Measurements from ENCODE around the gene SERPINE1.
"Not testable (repeated sequence)": the region's sequence is repeated elsewhere in the genome, so short reads cannot be mapped to it uniquely, and the experiment has no call there.

SERPINE1 gene

GRCh38 chr7:101126651-101127459, at the start of gene SERPINE1:
Gene SERPINE1, plus strand, starts transcription at chr7:101127104. Its CDS starts 1,290 bp downstream, at chr7:101128394.
- no peak for DNase-seq (ENCODE audit: low spot score)

DNA sequence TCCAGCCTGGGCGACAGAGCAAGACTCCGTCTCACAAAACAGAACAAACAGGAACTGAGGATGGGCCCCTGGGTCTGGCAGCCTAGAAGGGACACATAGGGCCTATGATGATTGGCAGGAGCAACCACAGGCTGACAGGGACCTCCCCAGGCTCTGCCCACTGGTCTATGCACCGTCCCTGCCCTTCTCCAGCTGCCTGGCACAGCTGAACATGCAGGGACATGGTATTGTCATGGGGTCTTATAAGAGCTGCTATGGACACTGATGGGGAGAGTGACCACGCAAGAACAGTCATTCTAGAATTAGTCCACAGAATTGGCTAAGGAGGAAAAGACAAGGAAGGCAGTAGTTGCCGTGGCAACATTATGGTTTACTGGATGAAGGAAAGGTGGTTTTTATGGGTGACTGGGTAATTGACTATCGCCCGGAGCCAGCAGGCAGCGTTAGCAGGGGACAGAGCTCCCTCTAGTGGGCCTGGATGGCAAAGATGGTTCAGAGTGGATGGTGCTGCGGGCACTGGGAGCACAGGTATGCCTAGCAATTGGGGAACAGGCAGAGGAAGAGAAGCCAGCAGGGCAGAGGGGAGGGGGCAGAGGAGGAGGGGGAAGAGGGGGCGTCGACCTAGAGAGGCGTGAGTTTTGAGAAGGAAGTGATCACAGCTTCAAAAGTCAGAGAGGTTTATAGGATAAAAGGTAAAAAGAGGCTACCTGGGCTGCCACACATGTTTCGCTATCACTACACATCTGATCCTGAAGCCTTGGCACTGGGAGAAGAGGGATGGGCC, 49.4 kb upstream of the SERPINE1 start:
- DNase-seq (ENCODE audit: low spot score), result peak; percentile 47

GRCh38 chr7:101081432-101081831, 45.5 kb upstream of the SERPINE1 start:
- DNase-seq (ENCODE audit: low spot score), result no peak

- no peak for DNase-seq (ENCODE audit: low spot score)
Observed at GRCh38 chr7:101084865-101085161, 42.1 kb upstream of the SERPINE1 start.

GRCh38 chr7:101085162-101085964, 41.5 kb upstream of the SERPINE1 start, which contains the start of gene TRIM56:
Gene TRIM56, plus strand, starts transcription at chr7:101085481. Its CDS starts 1,832 bp downstream, at chr7:101087313.
- peak; percentile 60 for DNase-seq (ENCODE audit: low spot score)

DNA sequence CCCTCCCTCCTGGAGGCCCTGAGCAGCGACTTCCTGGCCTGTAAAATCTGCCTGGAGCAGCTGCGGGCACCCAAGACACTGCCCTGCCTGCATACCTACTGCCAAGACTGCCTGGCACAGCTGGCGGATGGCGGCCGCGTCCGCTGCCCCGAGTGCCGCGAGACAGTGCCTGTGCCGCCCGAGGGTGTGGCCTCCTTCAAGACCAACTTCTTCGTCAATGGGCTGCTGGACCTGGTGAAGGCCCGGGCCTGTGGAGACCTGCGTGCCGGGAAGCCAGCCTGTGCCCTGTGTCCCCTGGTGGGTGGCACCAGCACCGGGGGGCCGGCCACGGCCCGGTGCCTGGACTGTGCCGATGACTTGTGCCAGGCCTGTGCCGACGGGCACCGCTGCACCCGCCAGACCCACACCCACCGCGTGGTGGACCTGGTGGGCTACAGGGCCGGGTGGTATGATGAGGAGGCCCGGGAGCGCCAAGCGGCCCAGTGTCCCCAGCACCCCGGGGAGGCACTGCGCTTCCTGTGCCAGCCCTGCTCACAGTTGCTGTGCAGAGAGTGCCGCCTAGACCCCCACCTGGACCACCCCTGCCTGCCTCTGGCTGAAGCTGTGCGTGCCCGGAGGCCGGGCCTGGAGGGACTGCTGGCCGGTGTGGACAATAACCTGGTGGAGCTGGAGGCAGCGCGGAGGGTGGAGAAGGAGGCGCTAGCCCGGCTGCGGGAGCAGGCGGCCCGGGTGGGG, 39.4 kb upstream of the SERPINE1 start:
- no peak for DNase-seq (ENCODE audit: low spot score)

GRCh38 chr7:101088069-101088425, 38.9 kb upstream of the SERPINE1 start:
- no peak for DNase-seq (ENCODE audit: low spot score)

- no peak for DNase-seq (ENCODE audit: low spot score)
Observed at GRCh38 chr7:101088858-101089529, 37.9 kb upstream of the SERPINE1 start.

DNA sequence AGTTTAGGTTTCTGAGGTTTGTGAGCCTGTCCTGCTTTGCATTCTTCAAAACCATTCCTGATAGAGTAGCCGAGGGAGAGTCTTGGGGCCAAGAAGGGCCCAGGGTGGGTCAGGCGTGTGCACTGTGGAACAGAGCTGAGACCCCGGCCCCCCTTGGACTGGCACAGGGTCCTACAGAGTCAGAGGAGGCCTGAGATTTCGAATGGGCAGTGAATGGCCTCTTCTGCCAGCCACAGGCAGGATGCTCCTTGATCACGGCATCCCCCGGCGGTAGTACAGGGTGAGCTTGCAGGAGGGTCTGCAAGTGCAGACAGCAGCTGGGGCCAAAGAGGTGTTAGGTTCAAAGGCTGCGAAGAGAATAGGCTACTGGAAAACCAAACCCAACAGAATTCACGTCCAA, 37.0 kb upstream of the SERPINE1 start:
- DNase-seq (ENCODE audit: low spot score), result no peak

DNA sequence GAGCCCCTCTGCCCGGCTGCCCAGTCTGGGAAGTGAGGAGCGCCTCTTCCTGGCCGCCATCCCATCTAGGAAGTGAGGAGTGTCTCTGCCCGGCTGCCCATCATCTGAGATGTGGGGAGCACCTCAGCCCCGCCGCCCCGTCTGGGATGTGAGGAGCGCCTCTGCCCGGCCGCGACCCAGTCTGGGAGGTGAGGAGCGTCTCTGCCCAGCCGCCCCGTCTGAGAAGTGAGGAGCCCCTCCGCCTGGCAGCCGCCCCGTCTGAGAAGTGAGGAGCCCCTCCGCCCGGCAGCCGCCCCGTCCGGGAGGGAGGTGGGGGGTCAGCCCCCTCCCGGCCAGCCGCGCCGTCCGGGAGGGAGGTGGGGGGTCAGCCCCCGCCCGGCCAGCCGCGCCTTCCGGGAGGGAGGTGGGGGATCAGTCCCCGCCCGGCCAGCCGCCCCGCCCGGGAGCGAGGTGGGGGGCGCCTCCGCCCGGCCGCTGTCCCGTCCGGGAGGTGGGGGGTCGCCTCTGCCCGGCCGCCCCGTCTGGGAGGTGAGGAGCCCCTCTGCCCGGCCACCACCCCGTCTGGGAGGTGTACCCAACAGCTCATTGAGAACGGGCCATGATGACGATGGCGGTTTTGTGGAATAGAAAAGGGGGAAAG, 34.5 kb upstream of the SERPINE1 start:
- not testable (repeated sequence) for DNase-seq (ENCODE audit: low spot score)

- no peak for DNase-seq (ENCODE audit: low spot score)
Observed at GRCh38 chr7:101093906-101094305, 33.0 kb upstream of the SERPINE1 start.

DNA sequence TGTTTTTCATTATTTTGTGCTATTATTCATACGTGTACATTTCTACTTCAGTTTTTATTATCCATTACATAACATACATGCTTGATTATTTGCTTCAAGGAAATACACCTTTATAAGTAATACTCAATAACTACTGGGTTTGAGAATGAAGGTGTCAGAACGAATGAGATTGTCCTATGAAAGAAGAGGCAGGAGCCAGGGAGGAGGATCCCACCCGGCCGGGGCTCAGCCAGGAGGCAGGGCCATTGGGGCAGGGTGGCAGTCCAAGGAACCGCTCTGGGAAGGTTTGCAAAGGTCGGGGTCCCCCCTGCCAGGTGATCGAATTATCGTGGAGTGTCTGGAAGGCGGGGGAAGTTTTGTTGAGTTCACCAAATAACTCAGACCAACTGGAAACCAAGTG, 32.5 kb upstream of the SERPINE1 start:
- DNase-seq (ENCODE audit: low spot score), result no peak

DNA sequence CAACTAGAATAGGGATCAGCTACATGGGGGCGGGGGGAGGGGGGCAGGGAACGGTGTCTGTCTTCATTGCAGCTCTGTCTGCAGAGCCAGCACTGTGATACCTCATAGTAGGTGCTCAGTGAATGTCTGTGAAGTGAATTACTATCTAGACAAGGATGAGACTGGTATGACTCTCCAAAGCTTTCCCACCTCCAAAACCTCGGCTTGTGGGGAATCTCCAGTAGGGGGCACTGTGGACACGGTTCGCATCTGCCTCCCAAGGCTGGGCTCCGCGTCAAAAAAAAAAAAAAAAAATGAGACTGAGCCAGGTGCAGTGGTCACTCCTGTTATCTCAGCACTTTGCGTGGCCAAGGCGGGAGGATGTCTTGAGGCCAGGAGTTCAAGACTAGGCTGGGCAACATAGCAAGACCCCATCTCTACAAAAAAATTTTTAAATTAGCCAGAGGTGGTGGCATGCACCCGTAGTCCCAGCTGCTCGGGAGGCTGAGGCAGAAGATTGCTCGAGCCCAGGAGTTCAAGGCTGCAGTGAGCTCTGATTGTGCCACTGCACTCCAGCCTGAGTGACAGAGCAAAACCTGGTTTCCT, 32.0 kb upstream of the SERPINE1 start:
- DNase-seq (ENCODE audit: low spot score), result no peak

- no peak for DNase-seq (ENCODE audit: low spot score)
Observed at GRCh38 chr7:101096331-101096956, 30.5 kb upstream of the SERPINE1 start.

- DNase-seq (ENCODE audit: low spot score), result no peak
Observed at GRCh38 chr7:101096957-101097347, 30.0 kb upstream of the SERPINE1 start.

DNA sequence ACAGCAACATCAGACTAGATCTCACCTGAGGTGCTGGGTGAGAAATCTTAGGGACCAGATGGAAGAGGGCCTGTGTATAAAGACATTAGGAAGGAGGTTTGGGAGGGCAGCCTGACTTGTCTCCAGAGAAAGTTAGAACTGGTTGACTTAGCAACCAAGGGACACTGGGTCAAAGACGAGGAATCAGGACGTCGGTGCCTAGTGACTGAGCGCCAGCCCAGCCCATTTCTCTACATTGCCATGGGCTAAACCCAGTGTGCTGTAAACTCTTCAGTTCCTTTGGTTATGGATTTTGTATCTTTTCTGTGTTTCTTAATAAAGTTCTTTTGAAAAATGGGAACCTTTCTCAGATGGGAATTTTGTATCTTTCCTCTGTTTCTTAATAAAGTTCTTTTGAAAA, 29.3 kb upstream of the SERPINE1 start:
- DNase-seq (ENCODE audit: low spot score), result no peak

DNA sequence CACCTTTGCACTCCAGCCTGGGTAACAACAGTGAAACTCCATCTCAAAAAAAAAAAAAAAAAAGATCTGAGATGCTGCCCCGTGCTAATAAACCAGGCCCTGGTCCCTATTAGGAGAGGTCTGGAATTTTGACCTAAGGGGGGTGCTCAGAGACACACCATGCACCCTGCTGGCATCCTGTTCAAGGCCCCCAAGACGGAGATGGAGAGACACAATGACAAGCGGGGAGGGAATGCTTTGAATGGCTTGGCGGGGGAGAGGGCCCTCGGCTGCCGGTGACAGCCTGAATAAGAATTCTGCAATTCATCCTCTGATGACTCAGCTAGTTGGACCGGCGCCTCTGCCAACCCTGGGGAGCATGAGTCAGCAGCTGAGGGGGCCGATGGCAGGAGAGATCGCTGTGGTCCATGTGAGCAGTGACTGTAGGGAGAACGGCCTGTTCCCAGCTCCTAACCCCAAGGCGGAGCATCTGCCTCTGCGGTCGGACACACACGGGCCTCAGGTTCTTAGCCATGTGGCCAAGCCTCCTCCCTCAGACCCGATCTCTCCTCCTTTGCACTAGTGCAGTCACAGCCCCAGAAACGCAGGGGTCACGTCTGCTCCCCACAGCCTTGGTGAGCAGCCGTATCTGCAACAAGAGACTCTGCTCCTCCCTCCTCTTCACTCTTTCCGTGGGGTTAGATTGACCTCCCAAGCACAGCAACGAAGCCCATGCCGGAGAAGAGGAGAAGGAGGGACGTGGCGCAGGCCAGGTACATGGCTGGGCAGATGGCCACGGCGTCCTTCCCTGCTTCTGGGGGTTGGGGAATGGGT, 26.7 kb upstream of the SERPINE1 start:
- DNase-seq (ENCODE audit: low spot score), result peak; percentile 86

DNA sequence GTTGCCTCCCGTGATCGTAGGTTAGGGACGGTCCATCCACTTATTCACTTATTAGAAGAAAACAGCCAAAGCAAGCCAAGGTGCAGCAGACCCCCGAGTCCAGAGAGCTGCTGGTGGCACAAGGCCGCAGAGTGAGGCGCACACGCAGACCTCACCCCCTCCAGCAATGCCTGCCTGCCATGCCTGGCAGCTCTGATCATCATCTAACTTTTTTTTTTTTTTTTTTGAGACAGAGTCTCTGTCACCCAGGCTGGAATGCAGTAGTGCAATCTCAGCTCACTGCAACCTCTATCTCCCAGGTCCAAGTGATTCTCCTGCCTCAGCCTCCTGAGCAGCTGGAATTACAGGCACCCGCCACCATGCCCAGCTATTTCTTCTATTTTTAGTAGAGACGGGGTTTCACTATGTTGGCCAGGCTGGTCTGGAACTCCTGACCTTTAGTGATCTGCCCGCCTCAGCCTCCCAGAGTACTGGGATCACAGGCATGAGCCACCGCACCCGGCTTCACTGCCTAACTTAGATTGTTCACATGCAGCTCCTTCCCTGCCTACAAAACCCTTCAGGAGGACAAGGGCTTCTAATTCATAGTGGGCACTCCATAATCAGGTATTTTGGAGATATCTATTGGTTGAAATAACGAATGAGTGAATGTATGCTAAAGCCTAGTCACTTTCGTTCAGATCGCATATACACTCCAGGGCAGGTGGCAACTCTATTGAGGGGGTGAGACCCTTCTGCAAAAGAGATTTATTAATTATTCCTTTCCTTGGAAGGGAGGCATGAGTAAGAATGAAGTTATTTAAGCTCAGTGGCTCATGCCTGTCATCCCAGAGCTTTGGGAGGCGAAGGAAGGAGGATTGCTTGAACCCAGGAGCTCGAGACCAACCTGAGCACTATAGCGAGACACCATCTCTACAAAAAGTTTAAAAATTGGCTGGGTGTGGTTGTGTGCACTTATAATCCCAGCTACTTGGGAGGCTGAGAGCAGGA, 25.8 kb upstream of the SERPINE1 start:
- DNase-seq (ENCODE audit: low spot score), result no peak
